AG09309 (cell line): Measurements from ENCODE around the gene NOL3.

Source experiments
- DNase-seq: peaks from one replicate; pipeline ENCODE4 v3.0.0-alpha.2; 2010; ENCODE audit warnings: low read depth
- H3K4me3 ChIP-seq: 2 replicates; pipeline ENCODE4 v1.5.1; 2011; ENCODE audit warnings: mild to moderate bottlenecking, low read depth, low read length, moderate library complexity; ENCODE audit not compliant: control insufficient read depth
- TF ChIP-seq, protein P1 (sequence below): IDR thresholded peaks from 2 replicates; pipeline ENCODE4 v1.5.1; 2011; ENCODE audit warnings: mild to moderate bottlenecking, low read depth, low read length, inconsistent platforms; ENCODE audit not compliant: insufficient read depth, control insufficient read depth; ENCODE audit errors: missing control alignments

Gene NOL3

DNA sequence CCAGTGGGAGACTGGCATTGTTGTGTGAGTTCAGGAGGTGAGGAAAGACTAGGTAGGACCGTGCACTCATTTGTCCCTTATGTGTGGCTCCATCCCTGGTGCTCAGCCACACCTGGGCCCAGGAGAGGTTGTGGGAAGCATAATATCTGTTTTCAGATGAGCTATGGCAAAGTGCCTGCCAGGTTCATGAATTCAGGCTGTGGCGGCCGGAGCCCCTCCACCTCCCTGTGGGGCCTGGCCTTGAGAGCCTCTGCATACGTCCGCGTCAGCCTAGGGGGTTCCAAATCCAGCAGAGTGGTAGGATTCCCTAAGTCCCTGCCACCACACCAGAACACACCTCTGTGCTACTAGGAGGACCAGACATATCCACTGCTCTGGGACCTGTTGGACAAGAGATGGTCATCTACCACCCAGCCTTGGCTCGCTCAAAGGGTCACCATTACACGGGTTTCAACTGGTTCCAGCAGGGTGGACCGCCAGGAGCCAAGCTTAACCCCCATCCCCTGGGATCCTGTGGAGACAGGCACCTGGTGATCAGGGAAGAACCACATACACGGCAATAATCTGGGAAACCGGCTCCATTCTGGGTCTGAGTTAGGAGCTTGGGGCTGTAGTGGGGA lies 21.6 kb upstream of the NOL3 start:
- no peak for DNase-seq
- no peak overlapping the region for H3K4me3 ChIP-seq
- TF ChIP-seq, protein P1, sequence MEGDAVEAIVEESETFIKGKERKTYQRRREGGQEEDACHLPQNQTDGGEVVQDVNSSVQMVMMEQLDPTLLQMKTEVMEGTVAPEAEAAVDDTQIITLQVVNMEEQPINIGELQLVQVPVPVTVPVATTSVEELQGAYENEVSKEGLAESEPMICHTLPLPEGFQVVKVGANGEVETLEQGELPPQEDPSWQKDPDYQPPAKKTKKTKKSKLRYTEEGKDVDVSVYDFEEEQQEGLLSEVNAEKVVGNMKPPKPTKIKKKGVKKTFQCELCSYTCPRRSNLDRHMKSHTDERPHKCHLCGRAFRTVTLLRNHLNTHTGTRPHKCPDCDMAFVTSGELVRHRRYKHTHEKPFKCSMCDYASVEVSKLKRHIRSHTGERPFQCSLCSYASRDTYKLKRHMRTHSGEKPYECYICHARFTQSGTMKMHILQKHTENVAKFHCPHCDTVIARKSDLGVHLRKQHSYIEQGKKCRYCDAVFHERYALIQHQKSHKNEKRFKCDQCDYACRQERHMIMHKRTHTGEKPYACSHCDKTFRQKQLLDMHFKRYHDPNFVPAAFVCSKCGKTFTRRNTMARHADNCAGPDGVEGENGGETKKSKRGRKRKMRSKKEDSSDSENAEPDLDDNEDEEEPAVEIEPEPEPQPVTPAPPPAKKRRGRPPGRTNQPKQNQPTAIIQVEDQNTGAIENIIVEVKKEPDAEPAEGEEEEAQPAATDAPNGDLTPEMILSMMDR: no peak

DNA sequence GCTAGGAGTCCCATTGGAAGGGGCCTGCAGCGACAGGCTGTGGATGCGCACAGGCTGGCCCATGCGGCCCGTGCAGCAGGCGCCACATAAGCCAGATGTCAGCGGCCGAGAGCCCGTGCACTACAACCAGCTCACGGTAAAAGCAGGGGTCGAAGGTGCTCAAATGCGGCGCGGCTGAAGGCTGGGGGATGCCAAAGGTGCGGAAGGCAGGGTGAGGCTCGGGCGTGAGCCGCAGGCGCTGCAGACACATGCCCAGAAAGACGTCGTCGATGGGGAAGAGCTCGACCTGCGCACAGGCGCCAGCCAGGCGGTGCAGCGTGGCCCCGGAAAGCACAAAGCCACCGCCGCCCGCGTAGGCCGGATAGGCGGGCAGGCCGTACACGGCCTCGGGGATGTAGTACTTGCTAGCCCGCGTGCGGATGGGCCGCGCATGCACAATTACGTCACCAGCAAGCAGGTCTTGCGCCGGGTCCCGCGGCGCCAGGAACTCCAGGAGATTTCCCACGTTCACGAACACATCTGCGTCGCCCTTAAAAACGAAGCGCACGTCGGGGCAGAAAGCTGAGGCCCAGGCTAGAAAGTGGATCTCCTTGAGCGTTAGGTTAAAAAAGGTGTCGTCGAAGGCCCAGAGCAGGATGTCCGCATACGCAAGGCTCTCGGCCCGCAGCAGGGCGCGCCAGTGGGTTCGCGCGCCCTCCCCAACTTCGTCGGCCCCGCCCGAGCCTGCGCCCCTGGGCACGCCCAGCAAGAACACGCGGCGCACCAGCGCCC lies 20.9 kb upstream of the NOL3 start:
- TF ChIP-seq, protein P1: no peak
- DNase-seq: no peak
- no peak overlapping the region for H3K4me3 ChIP-seq

DNA sequence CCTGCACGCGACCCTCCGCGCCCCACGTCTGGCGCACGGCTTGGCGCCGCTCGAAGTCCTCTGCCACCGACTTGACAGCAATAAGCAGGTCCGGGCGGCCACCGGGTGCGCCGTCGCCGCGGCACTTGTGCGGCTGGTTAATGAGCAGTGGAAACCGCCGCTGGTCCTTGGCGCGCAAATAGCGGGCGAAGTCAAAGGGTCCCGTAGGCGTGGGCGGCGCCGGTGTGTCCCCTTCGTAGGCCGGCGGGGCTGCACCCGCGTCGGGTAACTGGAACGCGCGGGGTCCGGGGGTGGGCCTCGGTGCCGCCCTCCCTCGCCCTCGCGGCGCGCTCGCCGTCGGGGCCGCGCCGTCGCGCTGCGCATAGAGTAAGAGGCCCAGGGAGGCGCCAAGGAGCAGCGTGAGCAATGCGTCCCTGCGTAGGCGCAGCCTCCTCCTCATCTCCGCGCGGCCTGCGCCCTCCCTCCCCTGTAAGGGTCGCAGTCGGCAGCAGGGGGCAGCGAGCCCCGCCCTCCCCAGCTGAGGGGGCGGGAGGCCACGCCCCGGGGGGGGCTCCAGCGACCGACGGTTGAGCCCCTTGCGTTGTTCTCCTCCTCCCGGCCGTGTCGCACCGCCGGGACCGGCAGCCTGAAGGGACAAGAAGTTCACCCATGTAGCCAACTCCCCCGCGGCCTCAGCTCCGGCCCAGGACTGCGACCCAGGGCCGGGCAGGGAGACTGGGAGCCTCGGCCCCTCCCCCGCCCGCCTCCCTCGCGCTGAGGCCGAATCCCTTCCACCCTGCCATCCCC lies 20.1 kb upstream of the NOL3 start:
- DNase-seq: no peak
- peak overlapping the region; percentile 64 for H3K4me3 ChIP-seq
- TF ChIP-seq, protein P1: no peak

DNA sequence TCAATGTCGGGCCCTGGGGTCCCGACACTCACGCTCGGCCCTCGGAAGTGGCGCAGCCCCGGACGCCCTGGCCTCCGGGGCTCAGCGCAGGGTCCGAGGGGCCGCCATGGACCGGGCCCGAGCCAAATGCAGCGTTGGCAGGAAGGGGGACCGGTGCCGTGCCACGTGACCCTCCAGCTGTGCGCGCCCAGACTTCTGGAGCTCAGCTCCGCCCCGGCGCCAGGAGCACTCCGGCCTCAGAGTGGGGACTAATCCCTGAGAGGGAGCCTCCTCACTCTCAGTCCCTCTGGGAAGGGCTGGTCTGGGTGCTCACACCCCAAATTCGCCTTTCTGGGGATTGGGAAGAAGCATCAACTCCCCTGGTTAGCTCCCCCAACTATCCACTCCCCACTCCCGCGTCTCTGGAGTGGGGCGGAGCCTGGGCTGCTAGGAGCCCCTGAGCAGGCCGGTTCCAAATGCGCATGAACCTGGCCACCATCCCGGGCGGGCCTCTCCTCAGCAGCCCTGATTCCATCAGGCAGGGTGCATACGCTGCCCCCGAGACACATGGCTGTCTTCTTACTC lies 19.4 kb upstream of the NOL3 start, which contains the start of gene B3GNT9:
Gene B3GNT9 (minus strand): TSS at position 166 of the 564 bp plus-strand sequence. CDS start 513 bp downstream, outside the sequence.
- TF ChIP-seq, protein P1: no peak
- H3K4me3 ChIP-seq: peak within 1 kb of the TSS; percentile 64
- no peak for DNase-seq

DNA sequence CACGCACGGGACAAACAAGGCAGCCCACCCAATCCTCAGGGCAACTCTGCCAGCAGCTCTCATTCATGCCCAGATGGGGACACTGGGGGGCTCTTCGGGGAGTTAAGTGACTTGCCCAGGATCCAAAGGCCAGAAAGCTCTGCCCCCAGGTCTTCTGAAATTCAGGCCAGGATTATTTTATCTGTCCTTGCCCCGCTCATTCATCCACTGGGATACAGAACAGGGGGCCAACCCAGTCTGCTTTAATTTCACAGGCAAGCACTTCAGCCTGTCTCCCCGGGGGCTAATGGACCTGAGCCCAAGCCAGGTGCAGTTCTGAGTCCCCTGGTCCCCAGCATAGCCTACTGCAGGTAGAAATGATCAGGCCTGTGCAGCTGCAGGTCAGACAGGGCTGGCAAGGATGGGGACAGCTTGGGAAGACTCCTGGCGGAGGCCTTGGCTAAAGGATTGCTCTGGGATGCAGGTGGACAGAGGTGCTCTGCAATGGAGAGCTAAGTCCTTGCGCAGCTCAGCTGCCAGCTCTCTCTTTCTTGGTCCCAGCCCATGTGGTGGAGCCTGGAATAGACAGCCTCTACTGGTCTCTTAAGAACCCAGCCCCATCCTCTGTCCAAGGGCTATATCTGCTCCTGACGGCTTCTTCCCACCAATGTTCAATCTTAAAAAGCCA lies 18.8 kb upstream of the NOL3 start:
- TF ChIP-seq, protein P1: peak; percentile 6
- peak overlapping the region; percentile 64 for H3K4me3 ChIP-seq
- DNase-seq: no peak
